ENCODE results near the gene SORCS1.

SORCS1 gene

GRCh38 chr10:106612381-106612780, 552.1 kb downstream of the SORCS1 start:
- no peak for FAIRE-seq
- DNase-seq (ENCODE audit: low spot score) = no peak

GRCh38 chr10:106609470-106610266, 554.8 kb downstream of the SORCS1 start:
- no peak for DNase-seq (ENCODE audit: low spot score)
- FAIRE-seq = no peak

GRCh38 chr10:106608066-106608465, 556.4 kb downstream of the SORCS1 start:
- FAIRE-seq = no peak
- no peak for DNase-seq (ENCODE audit: low spot score)

GRCh38 chr10:106595281-106595680, 569.2 kb downstream of the SORCS1 start:
- FAIRE-seq = no peak

GRCh38 chr10:106593876-106594275, 570.6 kb downstream of the SORCS1 start:
- DNase-seq (ENCODE audit: low spot score) = no peak
- FAIRE-seq = no peak

More at GRCh38 chr10:106595281-106595680, 569.2 kb downstream of the SORCS1 start:
- no peak for DNase-seq (ENCODE audit: low spot score)

- no peak for FAIRE-seq
- no peak for DNase-seq (ENCODE audit: low spot score)
Measured at GRCh38 chr10:106592396-106592795, 572.1 kb downstream of the SORCS1 start.

GRCh38 chr10:106582291-106582690, 582.2 kb downstream of the SORCS1 start:
- FAIRE-seq = no peak
- no peak for DNase-seq (ENCODE audit: low spot score)

- no peak for DNase-seq (ENCODE audit: low spot score)
- FAIRE-seq = no peak
Measured at GRCh38 chr10:106577756-106578155, 586.8 kb downstream of the SORCS1 start.

GRCh38 chr10:106577266-106577665, 587.2 kb downstream of the SORCS1 start:
- no peak for DNase-seq (ENCODE audit: low spot score)
- FAIRE-seq = no peak

GRCh38 chr10:106576534-106576933, 588.0 kb downstream of the SORCS1 start:
- FAIRE-seq = no peak
- DNase-seq (ENCODE audit: low spot score) = no peak

GRCh38 chr10:106573106-106573505, 591.4 kb downstream of the SORCS1 start:
- DNase-seq (ENCODE audit: low spot score) (no peak), FAIRE-seq (no peak)

- DNase-seq (ENCODE audit: low spot score) (no peak), FAIRE-seq (no peak)
Measured at GRCh38 chr10:106571192-106571946, 593.1 kb downstream of the SORCS1 start.

GRCh38 chr10:106570268-106570667, 594.2 kb downstream of the SORCS1 start:
- DNase-seq (ENCODE audit: low spot score) = no peak

GRCh38 chr10:106567629-106568028, 596.9 kb downstream of the SORCS1 start:
- FAIRE-seq = no peak
- DNase-seq (ENCODE audit: low spot score) = no peak

More at GRCh38 chr10:106570268-106570667, 594.2 kb downstream of the SORCS1 start:
- FAIRE-seq = no peak

- DNase-seq (ENCODE audit: low spot score) (no peak), FAIRE-seq (no peak)
Measured at GRCh38 chr10:106566873-106567272, 597.6 kb downstream of the SORCS1 start.

GRCh38 chr10:106565546-106565945, 599.0 kb downstream of the SORCS1 start:
- DNase-seq (ENCODE audit: low spot score) (no peak), FAIRE-seq (no peak)

GRCh38 chr10:106563384-106563783, 601.1 kb downstream of the SORCS1 start:
- FAIRE-seq (no peak), DNase-seq (ENCODE audit: low spot score) (no peak)

GRCh38 chr10:106560925-106561640, 603.4 kb downstream of the SORCS1 start:
- FAIRE-seq (no peak), DNase-seq (ENCODE audit: low spot score) (no peak)

GRCh38 chr10:106559442-106559841, 605.1 kb downstream of the SORCS1 start:
- DNase-seq (ENCODE audit: low spot score) (no peak), FAIRE-seq (no peak)

GRCh38 chr10:106557951-106558733, 606.4 kb downstream of the SORCS1 start:
- no peak for FAIRE-seq
- DNase-seq (ENCODE audit: low spot score) = no peak

- FAIRE-seq (no peak), DNase-seq (ENCODE audit: low spot score) (no peak)
Measured at GRCh38 chr10:106557053-106557452, 607.5 kb downstream of the SORCS1 start.

Measured in RCC 7860 (cell line).